ENCODE results near the gene TSEN15.

GRCh38 chr1:184012187-184012586 lies 39.3 kb upstream of the TSEN15 start:
- no peak for TF ChIP-seq CTCF (IDR thresholded peaks at IDR 0.05)
- TF ChIP-seq POLR2A (IDR thresholded peaks at IDR 0.05): no peak
